SK-N-SH treated with all-trans-retinoic acid at 6 μM for 48 hours (cell line): ENCODE measurements around the gene EMD.
A peak's percentile ranks its signal among the peaks of the same experiment; 100 is the strongest.
"Not testable (repeated sequence)": the region's sequence is repeated elsewhere in the genome, so short reads cannot be mapped to it uniquely, and the experiment has no call there.

Source experiments
- ATAC-seq: fragments of 200-7000 bp; cut with Tn5 transposase; 3 replicates; pipeline ENCODE4 v1.9.1; 2020; ENCODE audit warnings: mild to moderate bottlenecking, moderate library complexity
- ARNTL ChIP-seq: fragments of 450-650 bp; formaldehyde crosslinking; IDR thresholded peaks from 2 replicates; pipeline ENCODE4 v1.5.0; 2020; ENCODE audit warnings: low read depth, mild to moderate bottlenecking, moderate library complexity, borderline replicate concordance
- BACH2 ChIP-seq: fragments of 250-450 bp; sonication (Bioruptor Pico); IDR thresholded peaks from 2 replicates; pipeline ENCODE4 v1.9.0; 2021; ENCODE audit warnings: mild to moderate bottlenecking, borderline replicate concordance
- CREB5 ChIP-seq: fragments of 250-450 bp; sonication (Bioruptor Pico); IDR thresholded peaks from 2 replicates; pipeline ENCODE4 v1.5.1; 2020; ENCODE audit warnings: low read depth, mild to moderate bottlenecking, moderate library complexity
- CSDC2 ChIP-seq: fragments of 250-450 bp; sonication (Bioruptor Pico); IDR thresholded peaks from 2 replicates; pipeline ENCODE4 v1.5.0; 2020; ENCODE audit warnings: mild to moderate bottlenecking, moderate library complexity
- OSR1 ChIP-seq: fragments of 250-450 bp; sonication (Bioruptor Pico); IDR thresholded peaks from 2 replicates; pipeline ENCODE4 v1.8.0; 2022; ENCODE audit warnings: moderate library complexity, mild to moderate bottlenecking, inconsistent platforms
- PATZ1 ChIP-seq: fragments of 250-450 bp; sonication (Bioruptor Pico); IDR thresholded peaks from 2 replicates; pipeline ENCODE4 v1.8.0; 2020; ENCODE audit warnings: mild to moderate bottlenecking, moderate library complexity, borderline replicate concordance
- POU6F1 ChIP-seq: fragments of 250-450 bp; sonication (Bioruptor Pico); IDR thresholded peaks from 2 replicates; pipeline ENCODE4 v1.8.0; 2021; ENCODE audit warnings: low read depth, mild to moderate bottlenecking, moderate library complexity, borderline replicate concordance
- SNAI2 ChIP-seq: fragments of 250-450 bp; sonication (Bioruptor Pico); IDR thresholded peaks from 2 replicates; pipeline ENCODE4 v1.5.0; 2020; ENCODE audit warnings: mild to moderate bottlenecking, moderate library complexity
- TOX ChIP-seq: fragments of 250-450 bp; sonication (Bioruptor Pico); IDR thresholded peaks from 2 replicates; pipeline ENCODE4 v1.8.0; 2021; ENCODE audit warnings: mild to moderate bottlenecking, moderate library complexity, borderline replicate concordance
- TSHZ2 ChIP-seq: fragments of 250-450 bp; sonication (Bioruptor Pico); IDR thresholded peaks from 2 replicates; pipeline ENCODE4 v1.5.0; 2020; ENCODE audit warnings: mild to moderate bottlenecking, moderate library complexity
- ZNF70 ChIP-seq: fragments of 450-650 bp; formaldehyde crosslinking; IDR thresholded peaks from 2 replicates; pipeline ENCODE4 v1.5.0; 2020; ENCODE audit warnings: mild to moderate bottlenecking, moderate library complexity
- ZNF8 ChIP-seq: fragments of 450-650 bp; formaldehyde crosslinking; IDR thresholded peaks from 2 replicates; pipeline ENCODE4 v1.5.0; 2020; ENCODE audit warnings: mild to moderate bottlenecking, moderate library complexity

The EMD gene

GRCh38 chrX:154384284-154384892, 5.3 kb downstream of the EMD start:
- ATAC-seq, result no peak
- TF ChIP-seq ZNF70 (CRISPR knock-in tag) (no peak), TOX (CRISPR knock-in tag) (no peak)
- TF ChIP-seq, all 23 proteins: peak for 0

- peak; percentile 52 for ATAC-seq
Observed at GRCh38 chrX:154388094-154388493, 9.0 kb downstream of the EMD start.

GRCh38 chrX:154388649-154389048, 9.6 kb downstream of the EMD start:
- peak; percentile 2 for ATAC-seq

GRCh38 chrX:154389812-154390747, 11.0 kb downstream of the EMD start:
- peak; percentile 77 for ATAC-seq

- ATAC-seq, result not testable (repeated sequence)
Observed at GRCh38 chrX:154396363-154396762, 17.3 kb downstream of the EMD start.

- no peak for TF ChIP-seq SNAI2 (CRISPR knock-in tag)
- TF ChIP-seq CSDC2 (CRISPR knock-in tag), result no peak
- no peak for TF ChIP-seq TOX (CRISPR knock-in tag)
- no peak for TF ChIP-seq ARNTL (CRISPR knock-in tag)
- TF ChIP-seq CREB5 (CRISPR knock-in tag), result no peak
- TF ChIP-seq POU6F1 (CRISPR knock-in tag), result no peak
- no peak for TF ChIP-seq OSR1 (CRISPR knock-in tag)
- TF ChIP-seq TSHZ2 (CRISPR knock-in tag), result no peak
- TF ChIP-seq, all 23 proteins: peak for 0
- peak; percentile 72 for ATAC-seq
Observed at GRCh38 chrX:154396973-154397887, 18.1 kb downstream of the EMD start.

- ATAC-seq, result peak; percentile 56
- no peak for TF ChIP-seq ZNF8 (CRISPR knock-in tag)
- TF ChIP-seq BACH2 (CRISPR knock-in tag), result no peak
- peak; percentile 42; the same call in 1 of the 2 replicates for TF ChIP-seq CREB5 (CRISPR knock-in tag)
- TF ChIP-seq ZNF70 (CRISPR knock-in tag), result no peak
- 0 out of 2 replicates have a peak, but pooled peaks have one; percentile 16 for TF ChIP-seq PATZ1 (CRISPR knock-in tag)
Observed at GRCh38 chrX:154397888-154398667, 19.0 kb downstream of the EMD start, which contains the start of gene RPL10. Gene RPL10 (plus strand): TSS chrX:154398377. CDS start chrX:154398520, 143 bp downstream.
